ENCODE results near the gene FRMD4A. TPM values are rescaled to one million over a fixed set of nuclear protein-coding genes. Genes with fewer than 3 reads are reported as not detected.

The FRMD4A gene
- total and polyA plus RNA-seq, 7 donors = 2.9 to 9.1 (median 6.2) TPM

DNA sequence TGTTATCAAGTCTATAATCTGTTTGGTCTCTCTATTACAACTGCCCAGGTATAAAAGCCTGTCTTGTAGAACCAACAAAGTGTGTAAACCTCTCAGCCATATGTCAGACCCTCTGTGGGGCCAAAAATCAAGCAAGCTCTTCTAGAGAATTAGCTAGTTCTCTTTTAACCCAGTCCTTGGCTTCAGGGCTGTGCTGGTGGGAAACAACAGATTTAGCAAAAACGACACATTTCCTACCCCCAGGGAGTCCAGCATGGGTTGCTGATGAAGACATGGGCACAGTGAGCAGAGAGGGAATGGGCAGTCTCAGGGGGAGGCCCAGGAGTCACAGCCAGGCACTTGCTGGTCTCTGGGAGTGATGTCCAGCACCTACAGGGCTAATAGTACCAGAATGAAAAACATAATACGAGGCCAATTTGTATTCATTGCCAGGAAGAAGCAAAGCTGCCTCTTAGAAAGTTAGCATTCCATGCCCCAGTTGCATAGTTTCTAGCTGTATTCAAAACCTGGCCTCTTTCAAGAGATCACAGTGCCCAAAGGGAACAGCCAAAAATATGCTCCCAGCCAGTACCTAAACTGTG lies 80.1 kb downstream of the FRMD4A start:
- 35 to 63% (median 36%) methylated on average over 2 of the region's 2 CpGs for WGBS, 3 donors
- Histone ChIP-seq H3K27ac (no peak overlapping the region), H3K36me3 (ENCODE audit: insufficient read depth in 1 of 2, low read depth in 1 of 2) (no peaks in the 10 kb centered on the region), H3K4me3 (no peak overlapping the region), H3K9me3 (no peaks in the 10 kb centered on the region), H3K4me1 (no peaks in the 10 kb centered on the region), H3K27me3 (ENCODE audit: insufficient read depth in 3 of 3, low read length in 2 of 3) (peaks cover 0 to 2% (median 0%) of the 10 kb centered on the region in 3 donors)
- TF ChIP-seq, protein P1, sequence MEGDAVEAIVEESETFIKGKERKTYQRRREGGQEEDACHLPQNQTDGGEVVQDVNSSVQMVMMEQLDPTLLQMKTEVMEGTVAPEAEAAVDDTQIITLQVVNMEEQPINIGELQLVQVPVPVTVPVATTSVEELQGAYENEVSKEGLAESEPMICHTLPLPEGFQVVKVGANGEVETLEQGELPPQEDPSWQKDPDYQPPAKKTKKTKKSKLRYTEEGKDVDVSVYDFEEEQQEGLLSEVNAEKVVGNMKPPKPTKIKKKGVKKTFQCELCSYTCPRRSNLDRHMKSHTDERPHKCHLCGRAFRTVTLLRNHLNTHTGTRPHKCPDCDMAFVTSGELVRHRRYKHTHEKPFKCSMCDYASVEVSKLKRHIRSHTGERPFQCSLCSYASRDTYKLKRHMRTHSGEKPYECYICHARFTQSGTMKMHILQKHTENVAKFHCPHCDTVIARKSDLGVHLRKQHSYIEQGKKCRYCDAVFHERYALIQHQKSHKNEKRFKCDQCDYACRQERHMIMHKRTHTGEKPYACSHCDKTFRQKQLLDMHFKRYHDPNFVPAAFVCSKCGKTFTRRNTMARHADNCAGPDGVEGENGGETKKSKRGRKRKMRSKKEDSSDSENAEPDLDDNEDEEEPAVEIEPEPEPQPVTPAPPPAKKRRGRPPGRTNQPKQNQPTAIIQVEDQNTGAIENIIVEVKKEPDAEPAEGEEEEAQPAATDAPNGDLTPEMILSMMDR (IDR thresholded peaks at IDR 0.05) = no peak
- ATAC-seq = no peak
- intact Hi-C loops (cut with DNase I) = no loop called here
- DNase-seq = no peak

DNA sequence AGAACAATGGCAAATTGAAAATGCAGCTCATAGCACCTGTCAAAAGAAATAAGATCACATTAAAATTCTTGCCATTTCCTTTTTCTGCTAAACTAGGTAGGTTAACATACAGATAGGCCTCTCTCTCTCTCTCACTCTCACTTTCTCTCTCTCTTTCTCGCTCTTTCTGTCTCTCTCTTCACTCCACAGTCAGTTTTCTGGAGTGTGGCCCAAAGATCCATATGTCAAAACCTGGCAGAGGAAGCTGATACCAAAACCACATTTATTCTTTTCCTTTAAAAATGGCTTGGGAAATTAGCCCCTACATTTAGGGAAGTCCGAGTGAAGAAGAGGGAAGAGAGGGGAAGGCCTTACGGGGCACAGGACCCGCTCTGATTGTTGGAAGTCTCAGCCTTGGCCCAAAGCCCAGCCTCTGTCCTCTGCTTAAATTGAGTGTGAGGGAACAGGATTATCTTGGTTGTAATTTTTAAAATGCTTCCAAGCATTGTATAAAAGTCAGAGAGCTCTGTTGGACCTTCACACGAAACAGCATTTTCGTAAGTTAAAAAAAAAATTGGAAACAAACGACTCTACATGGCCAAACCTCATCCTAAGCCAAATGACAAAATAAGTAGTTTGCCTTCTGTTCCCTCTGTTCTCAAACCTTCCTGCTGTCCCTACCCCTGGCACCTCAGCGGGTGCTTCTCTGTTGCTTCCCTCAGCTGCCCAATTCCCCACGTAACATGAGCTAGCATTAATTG lies 83.2 kb downstream of the FRMD4A start:
- ATAC-seq = no peak
- no peak overlapping the region for H3K27ac ChIP-seq

DNA sequence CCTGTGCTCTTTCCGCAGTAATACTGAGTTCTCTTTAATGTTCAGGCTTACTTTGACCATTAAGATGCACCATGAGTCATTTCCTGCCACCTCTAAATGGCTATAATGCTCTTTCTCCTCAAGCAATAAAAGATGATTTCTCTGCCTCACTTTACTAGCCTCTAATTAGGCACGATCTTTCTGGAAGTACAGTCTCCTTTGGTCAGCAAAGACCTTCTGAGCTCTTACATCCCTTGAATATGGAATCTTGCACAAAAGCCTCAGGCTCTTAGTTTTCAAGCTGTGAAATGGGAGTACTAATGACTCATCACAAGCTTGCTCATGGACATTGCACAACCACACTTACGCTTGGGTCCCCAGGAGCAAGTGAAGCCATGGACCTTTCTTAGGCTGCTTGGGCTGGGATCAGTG lies 85.9 kb downstream of the FRMD4A start:
- Histone ChIP-seq H3K4me1 (no peaks in the 10 kb centered on the region), H3K27me3 (ENCODE audit: insufficient read depth in 3 of 3, low read length in 2 of 3) (no peaks in the 10 kb centered on the region), H3K4me3 (no peak overlapping the region), H3K9me3 (no peaks in the 10 kb centered on the region), H3K36me3 (ENCODE audit: insufficient read depth in 1 of 2, low read depth in 1 of 2) (no peaks in the 10 kb centered on the region), H3K27ac (no peak overlapping the region)
- intact Hi-C loops (cut with DNase I) = no loop called here
- ATAC-seq = no peak
- TF ChIP-seq, protein P1 (IDR thresholded peaks at IDR 0.05) = no peak
- no peak for DNase-seq
- WGBS, 3 donors = 87 to 92% (median 92%) methylated on average over 3 of the region's 3 CpGs

More for the DNA sequence above, 83.2 kb downstream of the FRMD4A start:
- Histone ChIP-seq H3K27me3 (ENCODE audit: insufficient read depth in 3 of 3, low read length in 2 of 3) (peaks cover 0 to 2% (median 0%) of the 10 kb centered on the region in 3 donors), H3K4me3 (no peak overlapping the region), H3K9me3 (no peaks in the 10 kb centered on the region), H3K4me1 (no peaks in the 10 kb centered on the region), H3K36me3 (ENCODE audit: insufficient read depth in 1 of 2, low read depth in 1 of 2) (no peaks in the 10 kb centered on the region)
- TF ChIP-seq, protein P1 (IDR thresholded peaks at IDR 0.05) = no peak
- intact Hi-C loops (cut with DNase I) = no loop called here
- 21 to 32% (median 31%) methylated on average over 9 of the region's 9 CpGs for WGBS, 3 donors
- DNase-seq = peak in 1 of 2 donors; percentile 17

DNA sequence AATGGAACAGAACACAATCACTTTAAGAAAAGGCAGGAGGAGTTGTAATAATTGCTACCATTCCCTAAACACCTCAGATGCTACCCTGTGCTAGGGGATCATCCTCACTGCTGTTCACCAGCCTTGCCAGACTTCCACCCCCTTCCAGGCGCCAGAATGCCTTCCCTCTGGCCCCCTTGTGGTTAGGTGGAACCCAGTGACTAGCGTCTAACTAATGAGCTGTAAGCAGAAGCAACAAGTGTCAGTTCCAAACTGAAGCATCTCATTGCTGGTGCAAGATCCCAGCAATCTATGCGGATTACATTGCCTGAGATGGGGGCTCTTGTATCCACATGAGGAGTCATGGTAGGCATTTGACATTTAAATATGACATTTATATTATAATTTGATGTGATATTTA lies 86.6 kb downstream of the FRMD4A start:
- Histone ChIP-seq H3K9me3 (no peaks in the 10 kb centered on the region), H3K36me3 (ENCODE audit: insufficient read depth in 1 of 2, low read depth in 1 of 2) (no peaks in the 10 kb centered on the region), H3K4me1 (no peaks in the 10 kb centered on the region), H3K27me3 (ENCODE audit: insufficient read depth in 3 of 3, low read length in 2 of 3) (no peaks in the 10 kb centered on the region), H3K4me3 (no peak overlapping the region), H3K27ac (no peak overlapping the region)
- DNase-seq (no peak), ATAC-seq (no peak)
- intact Hi-C loops (cut with DNase I) = no loop called here
- 50 to 58% (median 53%) methylated on average over 3 of the region's 3 CpGs for WGBS, 3 donors
- TF ChIP-seq, protein P1 (IDR thresholded peaks at IDR 0.05) = no peak

Data from psoas muscle (tissue), 8 donors.